Measurements from ENCODE around the gene ANLN. TPM values are rescaled to one million over a fixed set of nuclear protein-coding genes. Genes with fewer than 3 reads are reported as not detected.
"Not testable (repeated sequence)": the region's sequence is repeated elsewhere in the genome, so short reads cannot be mapped to it uniquely, and the experiment has no call there.

ANLN gene
- total and polyA plus RNA-seq, 7 donors = 0.11 to 2.4 (median 0.52) TPM

GRCh38 chr7:36370046-36370445, 19.6 kb upstream of the ANLN start:
- no peaks in the 10 kb centered on the region for H3K9me3 ChIP-seq
- no peak overlapping the region for H3K4me3 ChIP-seq
- TF ChIP-seq, protein P1, sequence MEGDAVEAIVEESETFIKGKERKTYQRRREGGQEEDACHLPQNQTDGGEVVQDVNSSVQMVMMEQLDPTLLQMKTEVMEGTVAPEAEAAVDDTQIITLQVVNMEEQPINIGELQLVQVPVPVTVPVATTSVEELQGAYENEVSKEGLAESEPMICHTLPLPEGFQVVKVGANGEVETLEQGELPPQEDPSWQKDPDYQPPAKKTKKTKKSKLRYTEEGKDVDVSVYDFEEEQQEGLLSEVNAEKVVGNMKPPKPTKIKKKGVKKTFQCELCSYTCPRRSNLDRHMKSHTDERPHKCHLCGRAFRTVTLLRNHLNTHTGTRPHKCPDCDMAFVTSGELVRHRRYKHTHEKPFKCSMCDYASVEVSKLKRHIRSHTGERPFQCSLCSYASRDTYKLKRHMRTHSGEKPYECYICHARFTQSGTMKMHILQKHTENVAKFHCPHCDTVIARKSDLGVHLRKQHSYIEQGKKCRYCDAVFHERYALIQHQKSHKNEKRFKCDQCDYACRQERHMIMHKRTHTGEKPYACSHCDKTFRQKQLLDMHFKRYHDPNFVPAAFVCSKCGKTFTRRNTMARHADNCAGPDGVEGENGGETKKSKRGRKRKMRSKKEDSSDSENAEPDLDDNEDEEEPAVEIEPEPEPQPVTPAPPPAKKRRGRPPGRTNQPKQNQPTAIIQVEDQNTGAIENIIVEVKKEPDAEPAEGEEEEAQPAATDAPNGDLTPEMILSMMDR (IDR thresholded peaks at IDR 0.05) = no peak
- no peaks in the 10 kb centered on the region for H3K36me3 ChIP-seq (ENCODE audit: insufficient read depth in 1 of 2, low read depth in 1 of 2)
- intact Hi-C loops (cut with DNase I) = no loop called here
- H3K27me3 ChIP-seq (ENCODE audit: insufficient read depth in 3 of 3, low read length in 2 of 3) = no peaks in the 10 kb centered on the region
- no peak overlapping the region for H3K27ac ChIP-seq
- WGBS, 3 donors = 58 to 72% (median 61%) methylated on average over 2 of the region's 2 CpGs
- ATAC-seq (no peak), DNase-seq (no peak)
- no peaks in the 10 kb centered on the region for H3K4me1 ChIP-seq

- no peaks in the 10 kb centered on the region for H3K4me1 ChIP-seq
- no peak overlapping the region for H3K4me3 ChIP-seq
- TF ChIP-seq, protein P1 (IDR thresholded peaks at IDR 0.05) = no peak
- 63 to 67% (median 67%) methylated on average over 4 of the region's 4 CpGs for WGBS, 3 donors
- H3K27me3 ChIP-seq (ENCODE audit: insufficient read depth in 3 of 3, low read length in 2 of 3) = no peaks in the 10 kb centered on the region
- DNase-seq (no peak), ATAC-seq (no peak)
- no peaks in the 10 kb centered on the region for H3K36me3 ChIP-seq (ENCODE audit: insufficient read depth in 1 of 2, low read depth in 1 of 2)
- intact Hi-C loops (cut with DNase I) = no loop called here
- no peak overlapping the region for H3K27ac ChIP-seq
- H3K9me3 ChIP-seq = no peaks in the 10 kb centered on the region
Measured at GRCh38 chr7:36372156-36372555, 17.5 kb upstream of the ANLN start.

- H3K9me3 ChIP-seq; H3K27me3 ChIP-seq (ENCODE audit: insufficient read depth in 3 of 3, low read length in 2 of 3); H3K4me1 ChIP-seq; H3K36me3 ChIP-seq (ENCODE audit: insufficient read depth in 1 of 2, low read depth in 1 of 2); ATAC-seq; H3K27ac ChIP-seq; DNase-seq; H3K4me3 ChIP-seq; intact Hi-C loops (cut with DNase I): not testable (repeated sequence)
- 77 to 84% (median 82%) methylated on average over 7 of the region's 7 CpGs for WGBS, 3 donors
Measured at GRCh38 chr7:36378555-36378954, 11.1 kb upstream of the ANLN start.

GRCh38 chr7:36379831-36380504, 9.7 kb upstream of the ANLN start:
- H3K27ac ChIP-seq = no peak overlapping the region
- TF ChIP-seq, protein P1 (IDR thresholded peaks at IDR 0.05) = no peak
- no peaks in the 10 kb centered on the region for H3K27me3 ChIP-seq (ENCODE audit: insufficient read depth in 3 of 3, low read length in 2 of 3)
- no peak for DNase-seq
- H3K4me3 ChIP-seq = no peak overlapping the region
- no peaks in the 10 kb centered on the region for H3K36me3 ChIP-seq (ENCODE audit: insufficient read depth in 1 of 2, low read depth in 1 of 2)
- no peak for ATAC-seq
- no peaks in the 10 kb centered on the region for H3K9me3 ChIP-seq
- no peaks in the 10 kb centered on the region for H3K4me1 ChIP-seq
- intact Hi-C loops (cut with DNase I) = no loop called here
- WGBS, 3 donors = 49 to 73% (median 68%) methylated on average over 2 of the region's 2 CpGs

DNA sequence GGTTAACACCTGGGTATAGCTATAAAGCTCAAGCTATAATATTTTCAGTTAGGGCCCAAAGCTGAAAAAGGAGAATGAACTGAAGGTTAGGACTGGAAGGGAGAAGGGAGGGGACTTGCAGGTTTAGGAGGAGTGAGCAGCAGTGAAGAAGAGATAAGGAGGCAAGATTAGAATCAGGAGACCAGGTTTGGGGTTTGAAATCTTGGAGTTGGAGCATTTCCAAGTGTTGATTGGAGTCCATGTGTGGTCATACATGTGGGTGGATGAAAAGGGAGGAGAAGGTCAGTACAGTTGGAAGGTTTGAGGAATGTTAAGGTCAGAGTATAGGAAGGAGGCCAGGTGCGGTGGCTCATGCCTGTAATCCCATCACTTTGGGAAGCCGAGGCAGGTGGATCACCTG, 8.6 kb upstream of the ANLN start:
- H3K36me3 ChIP-seq (ENCODE audit: insufficient read depth in 1 of 2, low read depth in 1 of 2) = no peaks in the 10 kb centered on the region
- TF ChIP-seq, protein P1 (IDR thresholded peaks at IDR 0.05) = no peak
- no peaks in the 10 kb centered on the region for H3K9me3 ChIP-seq
- WGBS, 3 donors = 84 to 97% (median 92%) methylated on average over 2 of the region's 2 CpGs
- H3K27ac ChIP-seq = no peak overlapping the region
- intact Hi-C loops (cut with DNase I) = no loop called here
- no peaks in the 10 kb centered on the region for H3K27me3 ChIP-seq (ENCODE audit: insufficient read depth in 3 of 3, low read length in 2 of 3)
- no peak for ATAC-seq
- DNase-seq = no peak
- H3K4me1 ChIP-seq = no peaks in the 10 kb centered on the region
- H3K4me3 ChIP-seq = no peak overlapping the region

DNA sequence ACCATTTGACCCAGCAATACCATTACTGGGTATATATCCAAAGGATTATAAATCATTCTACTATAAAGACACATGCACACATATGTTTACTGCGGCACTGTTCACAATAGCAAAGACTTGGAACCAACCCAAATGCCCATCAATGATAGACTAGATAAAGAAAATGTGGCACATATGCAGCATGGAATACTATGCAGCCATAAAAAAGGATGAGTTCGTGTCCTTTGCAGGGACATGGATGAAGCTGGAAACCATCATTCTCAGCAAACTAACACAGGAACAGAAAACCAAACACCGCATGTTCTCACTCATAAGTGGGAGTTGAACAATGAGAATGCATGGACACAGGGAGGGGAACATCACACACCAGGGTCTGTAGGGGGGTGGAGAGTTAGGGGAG, 6.4 kb upstream of the ANLN start:
- H3K4me1 ChIP-seq; H3K4me3 ChIP-seq; H3K36me3 ChIP-seq (ENCODE audit: insufficient read depth in 1 of 2, low read depth in 1 of 2); H3K27ac ChIP-seq; intact Hi-C loops (cut with DNase I); H3K9me3 ChIP-seq; H3K27me3 ChIP-seq (ENCODE audit: insufficient read depth in 3 of 3, low read length in 2 of 3); ATAC-seq; DNase-seq: not testable (repeated sequence)
- WGBS, 3 donors = 95 to 100% (median 97%) methylated on average over 2 to 3 of the region's 3 CpGs

- H3K9me3 ChIP-seq; ATAC-seq; H3K4me3 ChIP-seq; intact Hi-C loops (cut with DNase I); DNase-seq; H3K36me3 ChIP-seq (ENCODE audit: insufficient read depth in 1 of 2, low read depth in 1 of 2); H3K4me1 ChIP-seq; H3K27ac ChIP-seq; H3K27me3 ChIP-seq (ENCODE audit: insufficient read depth in 3 of 3, low read length in 2 of 3): not testable (repeated sequence)
- WGBS, 3 donors = 75 to 94% (median 79%) methylated on average over 3 of the region's 3 CpGs
Measured at GRCh38 chr7:36385646-36386045, 4.0 kb upstream of the ANLN start.

Data from psoas muscle (tissue), 8 donors.